SU-DHL-6 (cell line): ENCODE results near the gene CCNF.

Experiments
- H2AFZ ChIP-seq: fragments of 200-600 bp; sonication (generic); 2 replicates; pipeline ENCODE4 v1.6.1; 2014; ENCODE audit warnings: low read depth, mild to moderate bottlenecking, moderate library complexity, mixed read lengths, antibody characterized with exemption, low read length; ENCODE audit not compliant: severe bottlenecking
- H3F3A ChIP-seq: fragments of 200-600 bp; shearing (Covaris generic); 2 replicates; pipeline ENCODE4 v1.6.0; 2016; ENCODE audit warnings: antibody characterized with exemption, mild to moderate bottlenecking; ENCODE audit not compliant: insufficient read depth
- H3K27ac ChIP-seq: fragments of 200-600 bp; sonication (generic); 2 replicates; pipeline ENCODE4 v1.5.1; 2016; ENCODE audit warnings: low read depth, mild to moderate bottlenecking, low read length, moderate library complexity, mixed read lengths
- H3K27me3 ChIP-seq: fragments of 200-600 bp; sonication (generic), shearing (Covaris generic); 2 replicates; pipeline ENCODE4 v1.6.0; 2014; ENCODE audit warnings: mild to moderate bottlenecking, low read length
- H3K36me3 ChIP-seq: fragments of 200-600 bp; sonication (generic); 2 replicates; pipeline ENCODE4 v1.6.1; 2014; ENCODE audit warnings: mild to moderate bottlenecking, low read length, mixed read lengths
- H3K4me2 ChIP-seq: fragments of 300-600, 200-600 bp; shearing (Covaris generic), sonication (generic); 2 replicates; pipeline ENCODE4 v1.6.0; 2014; ENCODE audit warnings: low read length, low read depth, mild to moderate bottlenecking; ENCODE audit not compliant: poor library complexity, severe bottlenecking
- H3K4me3 ChIP-seq: fragments of 200-600 bp; sonication (generic); 2 replicates; pipeline ENCODE4 v1.5.1; 2014; ENCODE audit warnings: antibody characterized with exemption, low read length, mild to moderate bottlenecking, mixed read lengths; ENCODE audit not compliant: insufficient read depth, poor library complexity, severe bottlenecking
- H3K79me2 ChIP-seq: fragments of 200-600 bp; sonication (generic); 2 replicates; pipeline ENCODE4 v1.6.1; 2014; ENCODE audit warnings: mild to moderate bottlenecking, low read length, moderate library complexity; ENCODE audit not compliant: insufficient read depth
- H3K9ac ChIP-seq: fragments of 200-600 bp; sonication (generic); 2 replicates; pipeline ENCODE4 v1.7.0; 2014; ENCODE audit warnings: mild to moderate bottlenecking, low read length
- H3K9me2 ChIP-seq: fragments of 200-600 bp; sonication (generic); replicated peaks from 2 replicates; pipeline ENCODE4 v1.6.1; 2014; ENCODE audit warnings: low read length; ENCODE audit not compliant: insufficient read depth
- H3K9me3 ChIP-seq: fragments of 200-600 bp; sonication (generic); 2 replicates; pipeline ENCODE4 v1.6.1; 2014; ENCODE audit warnings: low read length, mixed read lengths; ENCODE audit not compliant: insufficient read depth
- H4K20me1 ChIP-seq: fragments of 200-600 bp; sonication (generic); 2 replicates; pipeline ENCODE4 v1.6.1; 2014; ENCODE audit warnings: low read depth, mild to moderate bottlenecking, antibody characterized with exemption, low read length, moderate library complexity, mixed read lengths
- EZH2phosphoT487 ChIP-seq: fragments of 200-600 bp; sonication (generic), shearing (Covaris generic); conservative IDR thresholded peaks from 2 replicates; pipeline ENCODE4 v1.6.1; 2018; ENCODE audit warnings: mild to moderate bottlenecking, antibody characterized with exemption, low read length, moderate library complexity, mixed read lengths
- TF ChIP-seq, protein P1 (sequence below): fragments of 200-600 bp; sonication (generic); IDR thresholded peaks from one replicate; pipeline ENCODE4 v1.5.1; 2017; ENCODE audit warnings: antibody characterized with exemption, mild to moderate bottlenecking, low read length, moderate library complexity; ENCODE audit not compliant: insufficient read depth, poor library complexity, severe bottlenecking

CCNF gene

GRCh38 chr16:2462031-2462866, 33.0 kb downstream of the CCNF start:
- peaks cover 14% of the 10 kb centered on the region; the same call in 1 of the 2 replicates for H3K79me2 ChIP-seq
- no peaks in the 10 kb centered on the region for H3K27me3 ChIP-seq
- no peak overlapping the region for H3K4me3 ChIP-seq
- H3K36me3 ChIP-seq, result no peaks in the 10 kb centered on the region
- H2AFZ ChIP-seq, result no peak overlapping the region
- no peak overlapping the region for H3K4me2 ChIP-seq
- H3K9me2 ChIP-seq, result no peaks in the 10 kb centered on the region
- TF ChIP-seq, protein P1, sequence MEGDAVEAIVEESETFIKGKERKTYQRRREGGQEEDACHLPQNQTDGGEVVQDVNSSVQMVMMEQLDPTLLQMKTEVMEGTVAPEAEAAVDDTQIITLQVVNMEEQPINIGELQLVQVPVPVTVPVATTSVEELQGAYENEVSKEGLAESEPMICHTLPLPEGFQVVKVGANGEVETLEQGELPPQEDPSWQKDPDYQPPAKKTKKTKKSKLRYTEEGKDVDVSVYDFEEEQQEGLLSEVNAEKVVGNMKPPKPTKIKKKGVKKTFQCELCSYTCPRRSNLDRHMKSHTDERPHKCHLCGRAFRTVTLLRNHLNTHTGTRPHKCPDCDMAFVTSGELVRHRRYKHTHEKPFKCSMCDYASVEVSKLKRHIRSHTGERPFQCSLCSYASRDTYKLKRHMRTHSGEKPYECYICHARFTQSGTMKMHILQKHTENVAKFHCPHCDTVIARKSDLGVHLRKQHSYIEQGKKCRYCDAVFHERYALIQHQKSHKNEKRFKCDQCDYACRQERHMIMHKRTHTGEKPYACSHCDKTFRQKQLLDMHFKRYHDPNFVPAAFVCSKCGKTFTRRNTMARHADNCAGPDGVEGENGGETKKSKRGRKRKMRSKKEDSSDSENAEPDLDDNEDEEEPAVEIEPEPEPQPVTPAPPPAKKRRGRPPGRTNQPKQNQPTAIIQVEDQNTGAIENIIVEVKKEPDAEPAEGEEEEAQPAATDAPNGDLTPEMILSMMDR, result no peak
- no peak for TF ChIP-seq EZH2phosphoT487
- H4K20me1 ChIP-seq, result no peaks in the 10 kb centered on the region
- no peaks in the 10 kb centered on the region for H3K9me3 ChIP-seq
- H3K9ac ChIP-seq, result no peak overlapping the region
- H3F3A ChIP-seq, result peaks cover 25% of the 10 kb centered on the region
- no peak overlapping the region for H3K27ac ChIP-seq

DNA sequence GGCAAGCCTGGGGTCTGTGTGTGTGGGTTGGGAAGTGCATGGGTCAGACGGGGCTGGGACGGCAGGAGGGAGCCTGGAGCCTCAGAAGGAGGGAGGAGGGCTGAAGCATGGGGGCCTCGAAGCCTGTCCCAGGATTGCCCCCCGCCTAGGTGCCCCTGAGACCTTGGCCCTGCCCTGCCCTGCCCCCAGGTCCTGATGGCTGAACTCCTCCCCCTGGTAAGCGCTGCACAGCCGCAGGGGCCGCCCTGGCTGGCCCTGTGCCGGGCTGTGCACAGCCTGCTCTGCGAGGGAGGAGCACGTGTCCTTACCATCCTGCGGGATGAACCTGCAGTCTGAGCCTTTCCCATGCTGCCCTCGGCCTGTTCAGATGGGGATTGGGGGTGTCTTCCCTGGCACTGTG, 35.1 kb downstream of the CCNF start:
- Histone ChIP-seq H2AFZ (no peak overlapping the region), H3K9me3 (no peaks in the 10 kb centered on the region), H3K27ac (no peak overlapping the region), H3K79me2 (peaks cover 14% of the 10 kb centered on the region; the same call in 1 of the 2 replicates), H3K4me2 (no peak overlapping the region), H3K36me3 (no peaks in the 10 kb centered on the region), H3F3A (peaks cover 7% of the 10 kb centered on the region; the same call in 1 of the 2 replicates), H4K20me1 (no peaks in the 10 kb centered on the region), H3K9ac (no peak overlapping the region), H3K4me3 (no peak overlapping the region), H3K27me3 (no peaks in the 10 kb centered on the region), H3K9me2 (no peaks in the 10 kb centered on the region)
- no peak for TF ChIP-seq EZH2phosphoT487
- TF ChIP-seq, protein P1, result no peak

- H3K4me2 ChIP-seq, result no peak overlapping the region
- no peaks in the 10 kb centered on the region for H3K9me2 ChIP-seq
- H2AFZ ChIP-seq, result no peak overlapping the region
- TF ChIP-seq, protein P1, result no peak
- no peak for TF ChIP-seq EZH2phosphoT487
- no peak overlapping the region for H3K4me3 ChIP-seq
- peaks cover 8% of the 10 kb centered on the region; the same call in 1 of the 2 replicates for H3K79me2 ChIP-seq
- H3K27ac ChIP-seq, result no peak overlapping the region
- no peaks in the 10 kb centered on the region for H3K27me3 ChIP-seq
- H3K9ac ChIP-seq, result no peak overlapping the region
- H3F3A ChIP-seq, result peaks cover 13% of the 10 kb centered on the region; the same call in 1 of the 2 replicates
- H3K36me3 ChIP-seq, result no peaks in the 10 kb centered on the region
- no peaks in the 10 kb centered on the region for H3K9me3 ChIP-seq
- no peaks in the 10 kb centered on the region for H4K20me1 ChIP-seq
These were observed 36.6 kb downstream of the CCNF start for GRCh38 chr16:2465653-2466415.
